Renal pelvis (tissue), 4 donors: ENCODE data around the gene PPIL1. TPM values are rescaled to one million over a fixed set of nuclear protein-coding genes. Genes with fewer than 3 reads are reported as not detected.

ENCODE experiments used
- DNase-seq: peaks from one replicate; pipeline ENCODE4 v3.0.0-alpha.2; 2013
- polyA plus RNA-seq, 3 donors: library from polyadenylated mRNA; unstranded; fragments of 120-200 nt; gene quantifications; one replicate each; pipeline ENCODE4 v1.2.1, GENCODE V29; 2013; ENCODE audit not compliant: insufficient read length in 3 of 3

Gene PPIL1
- polyA plus RNA-seq, 3 donors, result 45.4 to 57.5 (median 48.4) TPM

DNA sequence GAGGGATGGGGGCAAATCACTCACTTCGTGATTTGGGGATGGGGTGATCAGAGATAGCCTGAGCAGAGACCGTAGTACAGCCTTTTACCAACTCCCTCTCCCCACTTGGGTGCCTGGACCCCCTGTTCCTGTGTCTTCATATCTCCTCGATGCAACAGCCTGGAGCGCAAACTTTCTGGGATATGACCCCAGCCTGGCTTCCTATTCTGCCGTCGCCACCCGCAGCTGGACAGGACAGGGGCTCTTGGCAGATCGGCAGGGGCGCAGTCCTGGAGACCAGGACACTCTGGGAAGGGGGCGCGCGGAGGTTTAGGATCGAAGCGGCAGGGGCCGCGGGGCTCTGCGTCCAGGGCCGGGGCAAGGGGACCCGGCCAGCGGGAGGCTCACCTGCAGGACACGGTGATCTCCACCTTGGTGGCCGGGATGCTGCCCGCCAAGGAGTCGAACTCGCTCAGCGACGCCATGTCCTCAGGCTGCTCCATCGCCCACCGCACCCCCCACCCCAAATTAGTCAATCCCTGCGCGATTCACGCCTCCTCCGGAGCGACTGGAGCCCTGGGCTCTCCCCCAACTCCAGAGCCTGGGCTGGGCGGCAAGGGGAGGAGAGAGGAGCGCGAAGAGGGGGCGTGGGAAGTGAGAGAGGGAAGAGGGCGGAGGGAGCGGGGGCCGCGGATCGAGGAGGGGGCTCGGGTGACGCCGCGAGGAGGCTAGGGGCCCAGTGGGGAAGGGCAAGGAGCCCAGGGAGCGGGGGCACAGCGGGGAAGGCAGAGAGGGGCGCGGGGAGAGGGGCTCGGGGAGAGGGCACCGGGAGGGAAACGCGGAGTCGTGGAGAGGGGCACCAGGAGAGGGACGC, 35.5 kb downstream of the PPIL1 start, which contains the start of gene CPNE5:
Gene CPNE5, minus strand, starts transcription at position 549 of the 853 bp plus-strand sequence. Its CDS starts 67 bp downstream, at position 482.
- DNase-seq, result no peak

DNA sequence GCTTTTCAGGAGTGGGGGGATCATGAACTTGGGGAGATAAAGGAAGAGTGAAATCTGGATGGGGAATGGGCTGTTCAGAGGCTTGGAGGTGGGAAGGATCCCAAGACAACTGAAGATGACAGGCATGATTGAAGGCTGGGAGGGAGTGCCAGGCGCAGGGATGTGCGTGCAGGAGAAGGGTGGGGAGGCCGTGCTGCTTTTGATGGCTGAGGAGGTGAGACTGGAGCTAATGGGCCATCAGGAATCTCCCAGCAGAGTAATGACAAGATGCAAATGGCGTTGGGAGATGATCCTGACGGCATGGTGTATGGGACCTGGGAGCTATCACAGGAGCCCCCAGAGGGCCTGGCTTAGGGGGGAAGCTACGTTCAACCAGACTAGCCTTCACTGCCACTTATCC, 36.9 kb downstream of the PPIL1 start:
- DNase-seq, result no peak

- DNase-seq, result no peak
Measured at GRCh38 chr6:36837022-36837339, 37.6 kb downstream of the PPIL1 start.

DNA sequence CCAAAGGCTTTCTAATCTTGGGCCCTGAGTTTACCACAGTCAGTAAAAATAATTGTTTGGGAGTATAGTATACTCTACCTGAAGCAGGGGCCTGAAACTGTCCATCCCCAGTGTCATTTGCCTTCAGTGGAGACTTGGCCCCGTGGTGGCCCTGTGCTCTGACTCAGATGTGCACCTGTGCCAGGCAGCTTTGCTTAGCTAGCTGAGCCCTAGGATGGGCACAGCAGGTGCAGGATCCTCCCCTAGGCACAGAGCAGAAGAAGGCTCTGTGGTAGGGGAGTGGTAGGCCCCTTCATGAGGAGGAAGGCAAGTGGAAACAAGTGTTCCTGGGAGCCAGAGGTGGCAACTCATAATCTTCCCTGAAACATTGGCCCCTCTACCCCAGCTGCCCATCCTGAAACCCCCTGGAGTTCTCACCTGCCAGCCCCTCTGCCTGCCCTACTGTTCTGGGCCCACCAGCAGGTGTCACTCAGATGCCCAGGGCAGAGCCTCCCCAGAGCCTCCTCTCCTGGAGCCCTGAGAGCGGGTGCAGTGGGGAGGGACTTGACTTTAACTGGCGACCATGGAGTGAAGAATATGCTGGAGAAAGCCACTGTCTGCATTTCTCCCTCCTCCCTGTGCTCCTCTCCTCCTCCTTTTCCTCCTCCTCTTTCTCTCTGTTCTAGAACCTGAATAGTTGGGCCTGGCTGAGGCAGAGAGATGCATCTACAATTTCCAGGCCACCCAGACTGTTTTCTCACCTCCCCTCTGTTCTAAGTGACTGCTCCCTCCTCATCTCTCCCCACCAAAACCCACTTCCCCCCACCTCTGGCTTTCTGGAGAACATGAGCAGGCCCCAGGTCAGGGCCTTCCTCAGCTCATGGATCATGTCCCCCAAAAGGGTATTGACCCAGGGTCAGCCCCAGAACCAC, 38.2 kb downstream of the PPIL1 start:
- DNase-seq, result no peak

DNA sequence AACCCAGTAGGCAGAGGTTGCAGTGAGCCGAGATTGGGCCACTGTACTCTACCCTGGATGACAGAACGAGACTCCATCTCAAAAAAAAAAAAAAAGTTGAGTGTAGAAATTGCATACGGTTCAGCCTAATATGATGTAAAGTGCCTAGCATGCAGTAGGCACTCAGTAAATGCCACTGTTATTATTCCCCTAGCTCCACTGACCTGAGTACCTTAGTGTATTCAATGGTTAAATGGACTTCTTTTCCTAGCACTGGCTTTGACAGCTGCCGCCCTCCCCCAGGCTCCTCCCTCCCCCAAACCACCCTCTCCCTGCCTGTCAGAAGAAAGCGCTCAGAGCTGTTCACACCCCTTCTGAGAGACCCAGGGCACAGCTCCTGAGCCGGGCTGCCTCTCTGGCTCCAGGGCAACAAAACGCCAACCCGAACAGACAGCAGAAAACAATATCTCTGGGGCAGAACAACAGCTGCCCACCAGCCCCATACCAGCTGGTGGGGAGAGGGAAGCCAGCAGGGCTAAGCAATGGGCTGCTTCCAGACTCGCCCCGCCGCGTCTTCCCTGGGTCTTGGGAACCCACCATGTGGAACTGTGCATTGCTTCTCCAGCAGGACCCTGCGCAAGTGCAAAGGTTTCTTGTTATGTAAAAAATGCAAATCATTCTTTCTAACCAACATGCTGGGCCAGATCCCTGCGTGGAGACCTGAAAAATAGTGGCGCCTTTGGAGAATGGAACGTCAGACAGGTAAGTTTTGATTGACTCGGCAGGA, 39.8 kb downstream of the PPIL1 start:
- DNase-seq, result no peak

DNA sequence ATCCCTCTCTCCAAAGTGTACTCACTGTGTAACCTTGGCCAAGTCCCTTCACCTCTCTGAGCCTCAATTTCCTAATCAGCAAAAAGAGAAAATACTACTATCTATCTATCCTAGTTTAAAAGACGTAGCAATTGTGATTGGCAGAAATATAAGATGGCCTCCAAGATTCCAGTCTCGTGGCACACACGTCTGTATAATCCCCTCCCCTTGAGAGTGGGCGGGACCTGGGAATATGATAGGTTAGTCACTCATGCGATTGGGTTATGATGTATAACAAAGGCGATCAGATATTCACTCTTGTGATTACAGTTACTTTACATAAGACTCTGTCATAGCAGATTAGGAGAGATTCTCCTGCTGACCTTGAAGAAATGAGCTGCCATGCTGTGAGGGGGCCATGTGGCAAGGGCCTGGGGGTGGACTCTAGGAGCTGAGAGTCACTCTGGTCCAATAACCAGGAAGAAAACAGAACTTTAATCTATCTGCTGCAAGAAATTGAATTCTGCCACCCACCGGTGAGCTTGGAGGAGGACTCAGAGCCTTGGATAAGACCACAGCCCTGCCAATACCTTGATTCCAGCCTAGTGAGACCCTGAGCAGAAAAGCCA, 41.3 kb downstream of the PPIL1 start:
- no peak for DNase-seq

- DNase-seq, result no peak
Measured at GRCh38 chr6:36832313-36832712, 42.3 kb downstream of the PPIL1 start.

DNA sequence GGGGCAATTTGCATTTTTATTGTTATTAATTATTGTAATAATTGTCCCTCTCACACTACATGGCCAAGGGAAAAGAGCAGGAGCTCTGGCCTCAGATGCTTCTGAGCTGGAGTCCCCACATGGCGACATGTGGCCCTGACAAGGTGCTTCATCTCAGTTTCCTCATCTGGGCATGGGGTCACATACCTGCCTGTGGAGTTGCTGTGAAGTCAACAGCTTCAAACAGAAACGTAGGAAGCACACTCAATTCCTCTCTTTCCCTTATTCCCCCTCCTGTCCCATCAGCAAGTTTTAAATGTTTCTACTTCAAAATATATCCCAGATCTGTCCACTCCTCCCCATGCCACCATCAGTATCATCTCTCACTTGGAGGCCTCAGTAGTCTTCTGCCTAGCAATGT, 44.0 kb downstream of the PPIL1 start:
- DNase-seq, result no peak

DNA sequence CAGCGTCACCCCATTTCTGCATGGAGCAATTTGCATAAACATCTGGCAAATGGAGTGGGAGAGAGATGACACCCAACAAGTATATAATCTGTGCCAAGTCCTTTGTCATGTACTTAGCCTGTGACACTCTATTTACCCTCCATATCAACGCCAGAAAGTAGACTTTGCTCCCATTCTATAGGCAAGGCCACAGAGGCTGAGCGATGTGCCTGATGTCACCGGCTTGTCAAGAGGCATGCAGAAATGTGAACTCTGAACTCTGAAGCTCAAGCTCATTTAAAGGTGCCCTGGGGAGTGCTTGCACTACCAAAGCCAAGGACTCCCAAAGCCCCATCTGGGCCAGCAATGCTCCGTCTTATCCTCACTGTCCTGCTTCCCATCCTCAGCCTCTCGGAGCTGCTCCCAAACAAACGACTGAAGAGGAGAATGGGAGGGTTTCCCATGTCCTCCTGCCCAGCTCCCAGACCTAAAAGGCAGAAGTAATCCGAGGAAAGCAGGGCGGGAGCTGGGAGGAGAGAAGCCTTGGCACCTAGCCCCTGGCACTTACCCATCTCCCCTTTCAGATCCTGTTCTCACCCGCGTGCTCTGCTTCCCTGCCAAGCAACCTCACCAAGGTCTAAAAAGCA, 44.6 kb downstream of the PPIL1 start:
- DNase-seq, result no peak

- DNase-seq, result no peak
Measured at GRCh38 chr6:36827261-36828079, 47.1 kb downstream of the PPIL1 start.

DNA sequence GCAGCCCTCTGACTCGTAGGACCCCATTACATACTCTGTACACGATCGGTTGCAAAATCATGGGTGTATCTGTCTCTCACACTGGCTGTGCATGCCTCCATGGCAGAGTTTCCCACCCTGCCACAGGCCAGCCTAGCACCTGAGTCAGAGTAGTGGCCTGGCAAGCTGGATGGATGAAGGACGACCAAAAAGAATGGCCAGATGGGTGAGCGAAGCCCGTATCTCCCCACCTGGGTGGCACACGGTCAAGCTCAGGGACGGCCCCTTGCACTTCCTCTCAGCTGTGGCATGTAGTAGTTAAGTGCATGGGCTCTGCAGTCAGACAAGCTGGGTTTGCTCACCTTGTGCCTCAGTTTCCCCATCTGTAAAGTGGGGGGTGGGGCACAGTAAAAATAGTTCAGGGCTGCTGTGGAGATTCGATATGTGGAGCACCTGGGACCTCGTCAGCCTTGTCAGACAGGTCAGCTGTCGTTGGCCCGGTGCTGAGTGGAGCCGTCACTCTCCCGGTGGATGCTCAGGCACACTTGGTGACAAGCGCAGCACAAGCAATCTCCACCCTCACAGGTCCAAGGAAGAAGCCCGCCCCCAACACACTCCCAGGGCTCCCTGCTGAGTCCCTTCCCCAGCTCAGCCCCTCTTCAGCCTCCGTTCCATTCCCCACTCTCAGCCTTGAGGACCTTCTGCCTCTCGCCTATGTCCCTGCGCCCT, 47.9 kb downstream of the PPIL1 start:
- DNase-seq, result no peak

GRCh38 chr6:36825994-36826393, 48.6 kb downstream of the PPIL1 start:
- no peak for DNase-seq

GRCh38 chr6:36825452-36825851, 49.2 kb downstream of the PPIL1 start:
- DNase-seq, result no peak

GRCh38 chr6:36824253-36824652, 50.4 kb downstream of the PPIL1 start:
- DNase-seq, result no peak

DNA sequence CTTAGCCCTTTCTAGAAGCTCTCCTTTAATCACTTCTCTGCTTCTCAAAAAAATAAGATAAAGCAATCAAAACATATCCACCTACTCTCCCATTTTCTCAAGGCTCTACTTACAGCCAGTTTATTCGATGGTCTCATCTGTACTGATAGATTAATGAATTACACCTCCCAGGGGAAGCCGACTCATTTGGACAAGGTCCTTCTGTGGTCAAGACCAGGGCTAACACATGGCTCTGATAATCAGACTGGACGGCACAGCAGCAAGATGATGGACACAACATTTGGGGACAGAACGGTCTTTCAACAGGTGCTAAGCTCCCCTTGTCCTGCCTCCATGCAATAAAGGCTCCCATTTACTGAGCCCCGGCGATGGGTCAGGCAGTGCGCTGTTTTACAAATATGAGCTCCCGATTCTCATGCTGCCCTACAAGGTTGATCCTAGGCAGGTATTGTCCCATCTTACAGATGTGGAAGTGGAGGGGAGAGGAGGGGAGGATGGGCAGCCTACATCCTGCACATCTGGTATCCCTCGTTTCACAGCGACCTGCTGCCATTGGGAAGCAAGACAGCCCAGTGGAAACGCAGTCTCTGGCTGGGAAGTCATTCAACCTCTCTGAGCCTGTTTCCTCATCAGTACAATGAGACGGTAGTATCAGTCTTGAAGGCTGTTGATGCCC, 51.0 kb downstream of the PPIL1 start:
- DNase-seq, result no peak

DNA sequence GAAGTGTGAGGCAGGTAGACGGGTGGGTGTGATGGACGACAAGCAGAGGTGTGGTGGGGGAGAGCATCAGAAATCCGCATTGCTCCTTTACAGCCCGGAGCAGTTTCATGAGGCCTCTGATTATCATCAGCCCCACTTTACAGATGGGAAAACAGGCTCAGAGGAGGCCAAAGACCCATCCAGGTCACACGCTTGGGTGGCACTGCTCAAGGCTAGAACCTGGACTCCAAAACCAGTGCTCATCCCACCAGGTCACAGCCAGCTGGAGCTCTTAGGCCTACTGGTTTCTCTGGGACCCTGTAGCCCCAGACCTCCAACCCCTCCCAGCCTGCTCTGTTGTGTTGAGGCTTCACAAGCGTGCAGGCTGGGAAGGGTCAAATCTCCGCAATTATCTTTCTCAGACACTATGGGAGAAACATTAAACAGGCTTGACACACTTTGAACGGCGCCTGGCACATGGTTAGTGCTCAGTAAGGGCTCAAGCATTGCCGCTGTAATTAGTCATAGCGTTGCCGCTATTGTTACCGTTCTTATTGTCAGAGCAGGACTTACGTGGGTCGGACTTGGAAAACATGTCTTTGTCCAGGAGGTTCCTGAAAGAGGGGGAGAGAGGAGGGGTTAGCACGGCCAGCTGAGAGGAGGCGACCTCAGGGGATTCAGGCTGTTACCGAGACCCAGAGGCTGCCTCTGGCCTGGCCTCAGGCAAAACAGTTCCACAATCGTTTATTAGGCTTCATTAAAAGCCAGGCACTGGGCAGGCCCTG, 51.9 kb downstream of the PPIL1 start:
- DNase-seq, result no peak

DNA sequence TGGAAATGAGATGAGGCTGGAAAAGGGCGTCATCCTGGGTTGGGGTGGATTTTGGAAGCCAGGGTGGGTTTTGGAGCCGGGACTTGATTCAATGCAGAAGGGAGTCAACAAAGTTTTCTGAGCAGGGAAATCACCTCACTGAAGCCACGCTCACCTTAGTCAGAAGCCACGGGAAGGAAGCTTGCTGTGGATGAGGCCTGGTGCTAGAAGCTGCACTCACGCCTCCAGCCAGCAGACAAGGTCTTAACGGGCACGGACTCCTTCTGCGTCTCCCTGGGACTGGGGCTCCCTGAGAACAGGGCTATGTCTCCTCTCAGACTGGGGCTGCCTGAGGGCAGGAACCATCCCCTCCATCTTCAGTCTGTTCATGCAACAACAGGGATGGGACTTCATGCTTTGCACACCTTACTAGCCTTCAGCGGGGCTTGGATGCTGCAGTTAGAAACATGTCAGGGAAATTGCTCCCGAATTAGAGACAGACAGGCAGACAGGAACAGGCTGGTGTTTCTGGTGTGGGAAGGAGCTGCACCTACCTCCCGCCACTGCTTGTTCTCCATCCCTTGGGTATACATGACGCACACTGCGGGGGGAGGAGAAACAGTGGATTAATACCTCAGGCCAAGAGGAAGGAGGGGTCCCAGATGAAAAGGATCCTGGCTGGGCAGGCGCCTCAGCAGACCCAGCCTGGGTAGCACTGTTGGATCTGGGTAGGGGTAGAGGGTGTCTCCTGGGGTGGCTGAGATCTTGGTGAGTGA, 52.8 kb downstream of the PPIL1 start:
- no peak for DNase-seq
